GDM1 (cell line): ENCODE data around the gene SHPK.

ENCODE experiments used
- DNase-seq: peaks from one replicate; lab custom pipeline; 2025; lab: John Stamatoyannopoulos, UW

Gene SHPK

DNA sequence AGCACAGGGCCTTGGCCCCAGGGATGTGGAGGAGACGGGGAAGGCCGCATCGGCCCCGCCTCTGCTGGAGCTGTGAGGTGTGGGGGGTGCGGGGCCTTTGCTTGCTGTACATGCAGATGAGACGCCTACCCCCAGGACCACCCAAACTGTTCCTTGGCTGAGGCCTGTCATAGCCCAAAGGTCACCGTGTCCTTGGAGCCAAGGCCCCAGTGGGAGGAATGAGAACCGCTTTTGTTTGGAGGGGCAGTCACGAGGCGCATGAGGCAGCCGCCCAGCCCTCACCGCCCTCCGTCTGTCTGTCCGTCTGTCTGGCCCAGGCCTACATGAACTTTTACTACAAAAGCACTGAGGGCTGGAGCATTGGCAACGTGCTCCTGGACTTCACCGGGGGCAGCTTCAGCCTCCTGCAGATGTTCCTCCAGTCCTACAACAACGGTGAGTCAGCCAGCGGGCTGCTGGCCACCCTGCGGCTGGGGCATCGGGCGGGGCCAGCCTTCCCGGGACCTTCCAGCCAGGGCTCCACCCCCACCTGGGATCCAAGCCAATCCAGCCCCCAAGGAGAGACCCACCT lies 23.6 kb upstream of the SHPK start:
- DNase-seq, result no peak

DNA sequence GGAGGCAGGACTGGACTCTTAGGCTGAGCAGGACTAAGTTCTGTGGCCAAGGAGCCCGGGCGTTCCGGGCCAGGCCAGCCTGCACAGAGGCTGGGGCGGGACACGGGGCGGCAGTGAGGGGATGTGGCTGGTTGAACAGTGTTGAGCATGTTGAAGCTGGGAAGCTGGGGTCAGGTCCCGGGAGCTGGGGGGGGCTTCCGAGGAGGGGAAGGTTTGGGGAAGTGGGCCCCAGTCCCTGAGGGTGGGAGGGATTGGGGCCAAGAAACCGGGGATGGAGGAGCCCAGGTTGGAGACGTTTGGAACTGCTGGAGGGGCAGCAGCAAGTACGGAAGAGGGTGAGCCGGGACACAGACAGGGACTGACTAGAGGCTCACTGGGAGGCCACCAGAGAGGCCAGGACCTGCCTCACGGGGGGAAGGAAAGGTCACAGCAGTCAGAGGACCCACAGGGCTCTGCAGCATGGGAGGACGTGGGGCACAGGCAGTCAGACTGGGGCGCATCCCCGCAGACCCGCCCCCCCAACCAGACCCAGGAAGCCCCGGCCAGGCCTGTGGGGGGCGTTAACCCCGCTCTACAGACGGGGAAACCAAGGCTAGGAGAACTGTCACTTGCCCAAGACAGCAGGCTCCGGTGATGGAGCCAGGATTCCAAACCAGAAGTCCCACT lies 22.9 kb upstream of the SHPK start:
- DNase-seq, result no peak

DNA sequence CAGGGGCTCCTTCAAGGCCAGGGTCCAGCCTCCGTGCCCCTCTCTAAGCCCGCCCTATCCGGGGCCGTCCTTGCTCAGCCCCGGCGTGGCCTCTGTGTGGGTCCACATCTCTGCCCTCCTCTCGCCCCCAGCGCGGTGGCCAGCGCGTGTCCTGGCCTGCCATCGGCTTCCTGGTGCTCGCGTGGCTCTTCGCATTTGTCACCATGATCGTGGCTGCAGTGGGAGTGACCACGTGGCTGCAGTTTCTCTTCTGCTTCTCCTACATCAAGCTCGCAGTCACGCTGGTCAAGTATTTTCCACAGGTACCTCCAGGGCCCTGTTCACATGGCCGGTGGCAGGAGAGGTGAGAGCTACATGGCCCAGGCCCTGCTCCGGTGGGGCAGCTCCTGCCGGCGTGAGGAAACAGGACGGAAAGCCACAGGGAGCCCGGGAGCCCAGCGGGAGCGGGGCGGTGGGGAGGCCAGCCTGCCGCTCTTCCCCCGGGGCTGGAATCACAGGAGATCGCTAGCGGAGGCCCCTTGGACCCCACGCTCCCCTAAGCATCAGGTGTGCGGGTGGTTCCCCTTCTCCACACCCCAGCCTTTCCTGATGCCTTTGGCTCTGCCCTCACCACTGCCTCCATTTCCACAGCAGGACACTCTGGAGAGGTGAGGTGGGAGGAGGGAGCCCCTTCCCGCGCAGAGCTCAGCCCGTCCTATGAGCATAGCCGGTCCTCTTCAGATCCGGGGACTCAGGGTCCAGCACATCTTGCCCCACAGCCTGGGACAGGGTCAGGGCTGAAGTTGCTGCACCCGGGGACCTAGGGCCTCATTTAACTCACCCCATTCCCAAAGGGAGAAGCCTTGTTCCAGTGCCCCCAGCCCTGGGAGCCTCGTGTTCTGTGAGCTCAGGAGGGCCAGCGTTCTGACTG lies 22.1 kb upstream of the SHPK start:
- DNase-seq, result no peak

DNA sequence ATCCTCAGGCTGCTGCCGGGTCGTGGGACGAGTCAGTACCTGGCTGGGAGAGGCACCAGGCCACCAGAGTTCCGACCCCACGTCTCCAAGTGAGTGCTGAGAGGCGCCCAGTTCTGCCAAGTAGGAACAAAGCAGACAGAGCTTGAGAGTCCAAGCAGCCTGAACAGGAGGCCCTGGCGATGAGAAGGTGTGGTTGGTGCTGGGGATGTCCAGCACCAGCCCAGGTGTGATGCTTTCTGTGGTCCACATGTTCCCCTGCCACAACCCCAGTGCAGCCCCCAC lies 21.5 kb upstream of the SHPK start:
- DNase-seq, result no peak

DNA sequence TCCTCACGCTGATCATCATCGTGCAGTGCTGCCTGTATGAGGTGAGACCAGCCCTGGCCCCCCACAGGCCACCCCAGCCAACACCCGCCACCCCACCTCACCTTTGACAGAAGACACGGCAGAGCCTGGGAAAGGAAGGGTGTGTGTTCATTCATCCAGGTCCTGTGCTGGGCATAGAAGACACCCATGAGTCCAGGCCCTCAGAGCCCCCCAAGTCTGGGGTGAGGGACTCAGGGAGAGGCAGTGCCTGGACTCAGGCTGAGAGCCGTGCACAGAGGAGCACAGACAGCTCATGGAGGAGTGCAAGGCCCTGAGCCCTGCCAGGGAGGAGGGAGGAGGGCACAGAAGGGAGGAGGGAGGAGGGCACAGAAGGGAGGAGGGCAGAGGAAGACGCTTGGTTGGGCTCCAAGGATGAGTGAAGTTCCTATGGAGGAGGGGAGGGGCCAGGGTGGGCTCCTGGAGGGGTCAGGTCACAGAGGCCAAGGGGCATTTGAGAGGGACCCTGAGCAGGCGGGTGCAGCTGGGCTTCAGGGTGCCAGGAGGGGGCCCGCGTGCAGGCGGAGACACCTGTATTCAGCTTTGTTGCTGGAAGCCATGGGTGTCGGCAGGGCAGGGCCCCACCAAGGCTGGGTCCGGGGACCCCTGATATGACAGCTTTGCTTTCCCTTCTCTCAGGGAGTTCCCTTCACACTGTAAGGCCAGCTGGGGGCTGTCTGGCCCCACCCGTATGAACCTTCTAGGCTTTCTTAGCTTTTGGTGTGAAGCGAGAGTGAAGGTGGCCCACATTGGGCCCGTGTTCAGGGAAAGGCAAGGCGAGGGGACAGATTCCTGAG lies 20.9 kb upstream of the SHPK start:
- no peak for DNase-seq

DNA sequence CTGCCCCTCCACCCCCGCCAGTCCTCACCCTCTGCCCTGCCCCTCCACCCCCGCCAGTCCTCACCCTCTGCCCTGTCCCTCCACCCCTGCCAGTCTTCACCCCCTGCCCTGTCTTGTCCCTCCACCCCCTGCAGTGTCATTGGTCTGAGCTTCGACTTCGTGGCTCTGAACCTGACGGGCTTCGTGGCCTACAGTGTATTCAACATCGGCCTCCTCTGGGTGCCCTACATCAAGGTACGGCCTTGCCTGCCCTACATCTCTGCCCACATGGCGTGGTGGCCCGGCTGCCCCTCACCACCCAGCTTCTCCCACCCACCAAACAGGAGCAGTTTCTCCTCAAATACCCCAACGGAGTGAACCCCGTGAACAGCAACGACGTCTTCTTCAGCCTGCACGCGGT lies 20.3 kb upstream of the SHPK start:
- DNase-seq, result no peak

DNA sequence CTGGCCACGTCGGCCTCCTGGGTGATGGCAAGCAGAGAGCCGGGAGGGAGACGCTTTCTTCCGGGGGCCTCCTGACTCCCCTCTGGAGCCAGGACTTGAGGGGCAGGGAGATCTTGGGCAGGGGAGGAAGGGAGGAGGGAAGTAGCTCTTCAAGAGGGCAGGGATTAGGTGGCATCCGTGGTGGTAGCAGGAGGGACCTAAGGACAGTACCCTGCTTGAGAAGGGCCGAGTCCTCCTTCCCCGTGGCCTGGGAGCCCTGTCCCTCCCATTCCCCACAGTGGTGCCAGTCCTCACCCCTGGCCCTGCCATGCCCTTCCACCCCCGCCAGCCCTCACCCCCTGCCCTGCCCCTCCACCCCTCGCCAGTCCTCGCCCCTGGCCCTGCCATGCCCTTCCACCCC lies 19.7 kb upstream of the SHPK start:
- DNase-seq, result no peak

DNA sequence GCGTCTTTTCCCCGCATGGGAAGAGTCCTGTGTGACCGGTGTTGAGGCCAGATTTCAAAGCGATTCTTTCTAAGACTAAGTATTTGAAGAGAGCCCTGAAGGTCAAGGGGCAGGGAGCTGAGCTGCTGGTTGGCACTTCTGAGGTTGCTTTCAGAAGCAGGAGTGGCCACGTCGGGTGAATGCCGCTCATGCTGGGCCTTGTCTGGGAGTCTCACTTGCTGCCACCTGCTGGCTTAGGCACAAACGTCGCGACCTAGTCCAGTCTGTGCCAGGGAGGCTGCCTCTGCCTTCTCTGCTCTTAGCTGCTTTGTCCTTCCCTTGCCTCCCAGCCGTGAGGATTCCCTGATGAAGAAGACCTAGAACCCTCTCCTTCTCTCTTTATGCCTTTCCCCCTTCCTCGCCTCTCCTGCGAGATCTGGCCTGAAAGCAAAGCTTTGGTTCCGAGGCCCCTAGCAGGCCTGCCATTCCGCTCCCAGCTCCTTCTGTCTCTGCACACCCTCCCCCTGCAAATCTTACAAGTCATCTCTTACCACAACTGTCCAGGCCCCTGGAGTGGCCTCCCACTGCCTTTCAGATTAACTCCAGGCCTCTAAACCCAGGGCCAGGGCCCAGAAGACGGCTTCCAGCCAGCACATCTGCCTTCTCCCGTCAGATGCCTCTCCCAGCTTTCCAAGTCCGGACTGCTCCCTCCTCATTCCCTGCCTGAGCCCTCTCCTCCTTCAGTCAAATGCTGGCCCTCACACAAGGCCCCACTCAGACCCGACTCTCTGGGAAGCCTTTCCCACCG lies 11.9 kb upstream of the SHPK start:
- peak; percentile 11 for DNase-seq

DNA sequence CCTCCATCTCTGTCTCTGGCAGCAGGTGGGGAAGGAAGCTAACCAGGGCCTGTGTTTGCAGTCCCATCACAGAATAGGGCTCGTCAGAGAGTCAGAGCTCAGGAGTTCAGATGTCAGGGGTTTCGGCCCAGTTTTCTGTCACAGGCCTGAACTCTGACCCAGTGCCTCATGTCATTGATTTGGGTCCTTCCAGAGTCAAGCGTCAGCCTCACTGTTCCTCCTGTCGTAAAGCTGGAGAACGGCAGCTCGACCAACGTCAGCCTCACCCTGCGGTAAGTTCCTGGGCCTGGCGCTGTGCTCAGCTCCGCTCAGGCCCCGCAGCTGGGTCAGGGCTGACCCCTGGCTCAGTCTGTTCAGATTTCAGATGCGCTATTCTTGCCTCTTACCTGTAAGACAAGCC lies 11.2 kb upstream of the SHPK start:
- no peak for DNase-seq

DNA sequence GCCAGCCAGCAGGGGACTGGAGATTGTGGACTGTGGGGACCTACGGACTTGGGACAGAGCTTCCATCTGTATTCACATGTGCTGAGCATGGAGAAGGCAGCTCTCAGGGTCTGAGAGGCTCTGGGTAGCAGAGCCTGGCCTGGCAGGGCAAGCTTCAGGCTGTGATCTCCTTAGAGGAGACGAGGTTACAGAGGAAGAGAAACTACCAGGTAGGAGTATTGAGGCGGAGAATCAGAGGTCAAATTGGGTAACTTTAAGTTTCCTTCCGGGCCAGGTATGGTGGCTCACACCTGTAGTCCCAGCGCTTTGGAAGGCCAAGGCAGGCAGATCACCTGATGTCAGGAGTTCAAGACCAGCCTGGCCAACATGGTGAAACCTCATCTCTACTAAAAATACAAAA lies 9.3 kb upstream of the SHPK start:
- DNase-seq, result no peak

DNA sequence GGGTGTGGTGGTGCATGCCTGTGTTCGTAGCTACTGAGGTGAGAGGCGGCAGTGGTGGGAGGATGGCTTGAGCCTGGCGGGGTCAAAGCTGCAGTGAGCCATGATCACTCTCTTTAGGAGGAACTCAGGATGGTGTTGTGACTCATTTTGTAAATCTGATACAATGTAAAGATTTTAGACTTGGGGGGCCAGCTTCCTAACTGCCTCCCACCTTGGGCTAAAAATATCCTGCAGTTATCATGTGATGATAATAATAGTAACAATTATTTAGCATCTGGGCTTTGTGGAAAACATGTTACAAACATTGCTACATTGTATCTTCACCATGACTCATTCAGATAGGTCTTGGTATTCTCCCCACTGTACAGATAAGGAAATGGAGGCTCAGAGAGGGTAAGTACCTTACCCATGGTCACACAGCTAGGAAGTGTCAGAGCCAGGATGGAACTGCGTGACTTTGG lies 7.9 kb upstream of the SHPK start:
- no peak for DNase-seq

DNA sequence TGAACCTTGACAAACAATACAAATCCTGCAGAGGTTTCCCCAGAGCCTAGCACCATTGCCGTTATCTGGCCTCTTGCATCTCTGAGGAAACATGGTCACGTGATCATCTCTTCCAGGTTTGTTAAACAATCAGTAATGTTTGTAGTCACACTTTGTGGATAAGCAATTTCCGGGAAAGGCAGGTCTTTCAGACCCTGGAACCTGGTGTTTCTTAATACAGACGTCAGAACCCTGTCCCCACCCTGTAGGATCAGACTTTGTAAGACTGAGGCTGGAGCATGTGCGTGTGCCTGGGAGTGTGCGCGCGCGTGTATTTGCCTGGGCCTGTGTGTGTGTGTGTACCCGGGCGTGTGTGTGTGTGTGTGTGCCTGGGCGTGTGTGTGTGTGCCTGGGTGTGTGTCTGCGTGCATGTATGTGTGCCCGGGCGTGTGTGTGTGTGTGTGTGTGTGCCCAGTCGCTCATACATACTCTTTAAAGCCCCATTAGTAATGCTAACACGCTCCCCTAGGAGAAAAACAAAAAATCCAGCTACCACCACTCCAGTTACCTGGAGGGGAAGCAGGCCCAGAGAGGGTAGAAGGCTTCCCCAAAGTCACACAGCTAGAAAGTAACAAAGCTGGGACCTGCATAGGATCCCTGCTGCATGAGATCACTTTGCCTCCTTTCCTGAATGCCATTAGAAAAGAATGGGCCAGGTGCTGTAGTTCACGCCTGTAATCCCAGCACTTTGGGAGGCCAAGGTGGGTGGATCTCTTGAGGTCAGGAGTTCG lies 5.9 kb upstream of the SHPK start:
- DNase-seq, result no peak

DNA sequence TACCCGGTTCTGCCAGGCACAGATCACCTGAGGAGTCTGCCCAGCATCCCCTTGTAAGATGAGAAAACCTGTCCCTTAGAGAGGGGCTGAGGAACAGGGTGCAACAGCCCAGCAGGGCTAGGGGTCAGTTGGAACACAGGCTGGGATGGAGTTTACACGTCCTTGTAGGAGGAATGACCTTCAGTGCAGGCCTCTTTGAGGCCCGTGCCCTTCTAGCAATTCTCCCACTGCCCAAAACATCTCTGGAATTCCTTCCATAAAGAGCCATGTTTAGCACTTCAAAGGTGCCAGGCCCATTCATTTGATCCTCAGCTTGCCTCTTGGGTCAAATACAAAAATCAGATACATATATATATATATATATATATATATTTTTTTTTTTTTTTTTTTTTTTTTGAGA lies 5.0 kb upstream of the SHPK start:
- no peak for DNase-seq

DNA sequence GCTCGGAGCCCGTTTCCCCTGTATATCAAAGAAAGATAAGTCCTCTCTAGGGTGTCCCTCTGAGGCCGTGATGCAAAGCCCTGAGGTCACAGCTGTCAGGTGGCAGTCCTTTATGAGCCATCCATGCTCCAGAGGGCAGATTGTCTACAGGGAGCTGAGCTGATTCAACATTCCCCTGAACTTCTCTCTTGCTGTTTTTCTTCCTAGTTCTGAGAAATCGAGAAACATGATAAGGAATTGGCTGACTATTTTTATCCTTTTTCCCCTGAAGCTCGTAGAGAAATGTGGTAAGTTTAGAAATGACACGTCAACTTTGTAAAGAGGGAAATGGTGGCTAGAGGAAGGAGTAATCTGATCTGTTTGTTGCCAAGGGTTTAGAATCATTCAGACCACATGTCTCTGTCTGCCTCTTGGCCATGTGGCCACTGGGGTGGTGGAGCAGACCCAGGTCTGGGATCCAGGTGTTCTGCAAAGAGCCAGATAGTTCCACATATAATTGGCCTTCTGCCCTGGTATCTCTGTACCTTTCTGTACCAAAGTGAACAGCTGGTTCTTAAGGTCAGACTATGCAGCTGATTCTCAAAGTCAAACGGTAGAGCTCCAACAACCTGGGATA lies 4.0 kb upstream of the SHPK start:
- DNase-seq, result peak; percentile 34

DNA sequence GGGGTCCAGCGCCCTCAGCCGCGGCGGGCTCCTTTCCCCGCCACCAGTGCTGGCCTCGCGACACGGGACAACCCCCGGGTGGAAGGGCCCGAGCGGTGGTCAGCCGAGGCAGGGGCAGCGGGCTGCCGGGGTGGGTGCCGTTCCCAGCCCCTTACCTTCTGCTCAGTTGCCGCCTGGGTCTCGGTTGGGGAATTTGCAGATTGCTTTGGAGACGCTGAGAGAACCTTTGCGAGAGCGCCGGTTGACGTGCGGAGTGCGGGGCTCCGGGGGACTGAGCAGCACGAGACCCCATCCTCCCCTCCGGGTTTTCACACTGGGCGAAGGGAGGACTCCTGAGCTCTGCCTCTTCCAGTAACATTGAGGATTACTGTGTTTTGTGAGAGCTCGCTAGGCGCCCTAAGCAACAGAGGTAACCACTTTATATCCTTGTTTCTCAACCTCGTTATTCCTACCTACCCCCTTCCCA lies 891 bp upstream of the SHPK start:
- no peak for DNase-seq

DNA sequence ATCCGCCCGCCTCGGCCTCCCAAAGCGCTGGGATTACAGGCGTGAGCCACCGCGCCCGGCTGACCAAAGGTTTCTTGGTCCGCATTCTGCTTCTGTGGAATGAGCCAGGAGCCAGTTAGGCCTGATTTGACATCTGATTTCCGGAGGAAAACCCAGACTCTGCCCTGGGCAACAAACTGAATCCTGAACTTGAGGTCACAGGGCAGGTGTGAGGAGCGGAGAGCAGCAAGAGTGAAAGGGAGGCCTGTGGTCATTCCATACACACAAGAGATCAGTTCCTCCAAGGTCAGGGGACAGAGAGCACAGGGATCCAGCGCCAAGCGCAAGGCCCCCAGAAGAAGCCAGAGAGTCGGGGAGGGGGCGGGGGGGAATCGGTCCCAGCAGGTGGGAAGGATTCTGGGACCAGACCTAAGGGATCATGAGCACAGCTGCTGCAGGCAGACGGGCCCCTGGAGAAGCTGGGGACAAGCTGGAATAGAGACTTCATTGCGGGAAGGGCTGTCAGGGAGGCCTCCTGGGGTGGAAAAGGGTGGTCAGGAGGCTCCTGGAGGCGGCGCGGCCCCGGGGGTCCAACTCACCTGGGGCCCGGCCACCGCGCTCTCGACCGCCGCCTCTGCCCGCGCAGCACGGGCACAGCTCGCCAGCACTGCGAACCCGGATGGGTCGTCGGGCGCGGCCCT lies 436 bp downstream of the SHPK start:
- DNase-seq, result no peak

DNA sequence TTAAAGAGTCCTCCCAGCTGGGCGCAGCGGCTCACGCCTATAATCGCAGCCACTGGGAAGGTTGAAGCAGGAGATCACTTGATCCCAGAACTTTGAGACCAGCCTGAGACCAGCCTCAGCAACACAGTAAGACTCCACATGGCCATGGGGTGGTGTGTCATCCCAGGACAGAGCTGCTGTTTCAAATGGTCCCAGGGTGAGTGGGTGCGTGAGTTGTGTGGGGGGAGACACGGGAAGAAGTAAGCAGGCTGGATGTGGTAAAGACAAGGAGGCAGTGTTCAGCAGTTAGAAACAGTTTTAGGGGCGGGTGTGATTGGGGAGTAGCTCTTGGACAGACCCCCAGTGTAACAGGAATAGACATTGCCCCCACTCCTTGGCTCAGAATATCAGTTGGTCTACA lies 3.8 kb downstream of the SHPK start:
- no peak for DNase-seq

DNA sequence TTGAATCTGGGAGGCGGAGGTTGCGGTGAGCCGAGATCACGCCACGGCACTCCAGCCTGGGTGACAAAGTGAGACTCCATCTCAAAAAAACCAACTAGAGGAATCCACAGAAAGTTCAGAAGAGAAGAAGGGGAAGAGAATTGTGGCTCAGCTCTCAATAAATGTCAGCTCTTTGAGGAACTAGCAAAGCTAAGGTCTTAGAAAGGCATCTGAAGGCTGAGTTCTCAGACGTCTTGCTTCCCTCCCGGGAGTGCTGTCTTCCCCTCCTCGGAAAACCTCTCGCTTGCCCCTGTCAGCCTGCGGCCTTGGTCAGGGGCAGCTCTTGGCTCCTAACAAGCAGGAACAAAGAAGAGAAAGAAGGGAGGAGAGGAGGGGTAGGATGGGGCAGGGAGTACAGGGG lies 5.3 kb downstream of the SHPK start:
- no peak for DNase-seq

DNA sequence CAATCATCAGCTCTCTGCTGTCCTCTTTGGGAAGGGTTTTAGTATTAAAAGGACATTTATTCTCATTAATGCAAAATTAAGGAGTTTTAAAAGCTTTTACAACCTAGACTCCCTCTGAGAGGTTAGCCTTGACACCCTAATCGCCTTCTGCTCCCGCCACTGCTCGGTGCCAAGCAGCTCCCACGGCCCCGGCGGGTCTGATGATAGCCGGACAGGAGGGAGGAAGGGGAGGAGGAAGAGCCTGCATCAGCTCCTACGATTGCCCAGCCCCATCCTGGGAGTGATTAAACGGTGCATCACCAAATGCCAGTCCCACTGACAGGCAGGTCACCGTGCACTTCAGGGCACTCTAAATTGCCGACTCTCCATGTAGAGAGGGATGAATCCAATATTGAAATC lies 8.3 kb downstream of the SHPK start:
- DNase-seq, result no peak
